ENCODE measurements around the gene AHCY.

DNA sequence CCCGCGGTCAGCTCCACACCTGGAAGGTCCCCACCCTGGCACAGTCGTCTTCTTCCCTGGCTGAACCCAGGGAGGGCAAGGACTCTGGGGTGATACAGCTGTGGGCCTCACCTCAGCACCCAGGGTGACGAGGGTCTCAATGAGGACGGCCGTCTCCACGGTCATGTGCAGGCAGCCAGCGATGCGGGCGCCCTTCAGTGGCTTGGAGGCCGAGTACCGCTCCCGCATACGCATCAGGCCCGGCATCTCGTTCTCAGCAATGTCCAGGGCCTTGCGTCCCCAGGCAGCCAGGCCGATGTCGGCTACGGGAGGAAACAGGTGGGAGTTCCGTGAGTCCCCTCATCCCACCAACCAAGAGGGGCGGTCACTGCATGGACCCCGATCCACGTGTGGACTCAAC lies 7.9 kb downstream of the AHCY start:
- TF ChIP-seq, protein P1, sequence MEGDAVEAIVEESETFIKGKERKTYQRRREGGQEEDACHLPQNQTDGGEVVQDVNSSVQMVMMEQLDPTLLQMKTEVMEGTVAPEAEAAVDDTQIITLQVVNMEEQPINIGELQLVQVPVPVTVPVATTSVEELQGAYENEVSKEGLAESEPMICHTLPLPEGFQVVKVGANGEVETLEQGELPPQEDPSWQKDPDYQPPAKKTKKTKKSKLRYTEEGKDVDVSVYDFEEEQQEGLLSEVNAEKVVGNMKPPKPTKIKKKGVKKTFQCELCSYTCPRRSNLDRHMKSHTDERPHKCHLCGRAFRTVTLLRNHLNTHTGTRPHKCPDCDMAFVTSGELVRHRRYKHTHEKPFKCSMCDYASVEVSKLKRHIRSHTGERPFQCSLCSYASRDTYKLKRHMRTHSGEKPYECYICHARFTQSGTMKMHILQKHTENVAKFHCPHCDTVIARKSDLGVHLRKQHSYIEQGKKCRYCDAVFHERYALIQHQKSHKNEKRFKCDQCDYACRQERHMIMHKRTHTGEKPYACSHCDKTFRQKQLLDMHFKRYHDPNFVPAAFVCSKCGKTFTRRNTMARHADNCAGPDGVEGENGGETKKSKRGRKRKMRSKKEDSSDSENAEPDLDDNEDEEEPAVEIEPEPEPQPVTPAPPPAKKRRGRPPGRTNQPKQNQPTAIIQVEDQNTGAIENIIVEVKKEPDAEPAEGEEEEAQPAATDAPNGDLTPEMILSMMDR (IDR thresholded peaks at IDR 0.05), result no peak
- no peak for TF ChIP-seq POLR2A (IDR thresholded peaks at IDR 0.05)

All from tibial nerve (tissue), 3 donors.